ENCODE results near the gene GPR162.

GRCh38 chr12:6816598-6816997 lies 5.0 kb upstream of the GPR162 start:
- no peak for TF ChIP-seq POLR2A (IDR thresholded peaks at IDR 0.05)
- no peak for TF ChIP-seq CTCF (IDR thresholded peaks at IDR 0.05)
